Coronary artery (tissue), 2 donors: Measurements from ENCODE around the gene ENTHD1.

Source experiments
- DNase-seq: peaks from one replicate; pipeline ENCODE4 v3.0.0-alpha.2; 2017; ENCODE audit warnings: low spot score
- H3K27ac ChIP-seq, 2 donors: fragments of 200-600 bp; sonication (generic); one replicate each; pipeline ENCODE4 v1.5.1; 2016 to 2019
- H3K4me3 ChIP-seq: fragments of 200-600 bp; sonication (generic); 2 replicates; pipeline ENCODE4 v1.5.1; 2016; ENCODE audit warnings: mild to moderate bottlenecking, moderate library complexity
- CTCF ChIP-seq: fragments of 200-600 bp; sonication (generic); IDR thresholded peaks from one replicate; pipeline ENCODE4 v1.5.1; 2019; ENCODE audit warnings: antibody characterized with exemption

Gene ENTHD1

GRCh38 chr22:39733191-39733590, 160.4 kb downstream of the ENTHD1 start:
- no peak for TF ChIP-seq CTCF
- no peak overlapping the region for H3K4me3 ChIP-seq
- DNase-seq, result no peak
- H3K27ac ChIP-seq, result no peak overlapping the region

GRCh38 chr22:39732625-39733024, 160.9 kb downstream of the ENTHD1 start:
- no peak for DNase-seq
- H3K4me3 ChIP-seq, result no peak overlapping the region
- no peak for TF ChIP-seq CTCF
- no peak overlapping the region for H3K27ac ChIP-seq

- H3K27ac ChIP-seq, result no peak overlapping the region
Observed at GRCh38 chr22:39731881-39732555, 161.5 kb downstream of the ENTHD1 start.

GRCh38 chr22:39731481-39731880, 162.1 kb downstream of the ENTHD1 start:
- Histone ChIP-seq H3K27ac (no peak overlapping the region), H3K4me3 (no peak overlapping the region)
- DNase-seq, result no peak
- no peak for TF ChIP-seq CTCF

More at GRCh38 chr22:39731881-39732555, 161.5 kb downstream of the ENTHD1 start:
- H3K4me3 ChIP-seq, result no peak overlapping the region
- no peak for TF ChIP-seq CTCF
- no peak for DNase-seq

GRCh38 chr22:39729141-39729934, 164.2 kb downstream of the ENTHD1 start:
- DNase-seq, result no peak

GRCh38 chr22:39728236-39728860, 165.2 kb downstream of the ENTHD1 start:
- DNase-seq, result no peak
- TF ChIP-seq CTCF, result no peak
- Histone ChIP-seq H3K4me3 (no peak overlapping the region), H3K27ac (no peak overlapping the region)

More at GRCh38 chr22:39729141-39729934, 164.2 kb downstream of the ENTHD1 start:
- TF ChIP-seq CTCF, result no peak
- Histone ChIP-seq H3K27ac (no peak overlapping the region), H3K4me3 (no peak overlapping the region)
